Liver (tissue), 9 donors: ENCODE measurements around the gene RPL29. TPM values are rescaled to one million over a fixed set of nuclear protein-coding genes. Genes with fewer than 3 reads are reported as not detected.

Source experiments
- DNase-seq: peaks from one replicate; pipeline ENCODE4 v3.0.0-alpha.2; 2017; ENCODE audit warnings: low spot score
- H3K27ac ChIP-seq, 2 donors: one replicate each; pipeline ENCODE4 v1.7.0; 2013; ENCODE audit warnings: inconsistent platforms in 2 of 2, low read length in 2 of 2, control low read depth in 1 of 2, low read depth in 1 of 2, mild to moderate bottlenecking in 1 of 2
- H3K27me3 ChIP-seq, 4 donors: one replicate each; pipeline versions ENCODE4 v1.6.1 to v1.7.0; 2013; ENCODE audit warnings: low read length in 3 of 4, inconsistent platforms in 1 of 4, mild to moderate bottlenecking in 1 of 4, moderate library complexity in 1 of 4; ENCODE audit not compliant: control insufficient read depth in 4 of 4, insufficient read depth in 4 of 4
- H3K36me3 ChIP-seq, 4 donors: one replicate each; pipeline versions ENCODE4 v1.6.1 to v1.7.0; 2013; ENCODE audit warnings: low read length in 3 of 4, mild to moderate bottlenecking in 3 of 4, low read depth in 1 of 4, moderate library complexity in 1 of 4; ENCODE audit not compliant: control insufficient read depth in 4 of 4, insufficient read depth in 3 of 4
- H3K4me1 ChIP-seq, 4 donors: one replicate each; pipeline versions ENCODE4 v1.6.1 to v1.7.0; 2013; ENCODE audit warnings: low read length in 3 of 4, mild to moderate bottlenecking in 3 of 4, moderate library complexity in 1 of 4; ENCODE audit not compliant: control insufficient read depth in 4 of 4, insufficient read depth in 4 of 4
- H3K4me3 ChIP-seq, 3 donors: one replicate each; pipeline versions ENCODE4 v1.6.1 to v1.7.0; 2013; ENCODE audit warnings: low read length in 3 of 3, control low read depth in 1 of 3, low read depth in 1 of 3, mild to moderate bottlenecking in 1 of 3
- H3K9ac ChIP-seq, 2 donors: one replicate each; pipeline ENCODE4 v1.7.0; 2013; ENCODE audit warnings: low read length in 2 of 2, mild to moderate bottlenecking in 2 of 2, moderate library complexity in 2 of 2, control low read depth in 1 of 2, low read depth in 1 of 2
- H3K9me3 ChIP-seq, 4 donors: one replicate each; pipeline versions ENCODE4 v1.6.1 to v1.7.0; 2013; ENCODE audit warnings: low read length in 3 of 4; ENCODE audit not compliant: control insufficient read depth in 4 of 4
- EGR1 ChIP-seq, 2 donors: IDR thresholded peaks; 2 replicates each; pipeline ENCODE4 v1.6.1; 2016 to 2018; ENCODE audit warnings: antibody characterized with exemption in 2 of 2, low read depth in 2 of 2
- FOXA2 ChIP-seq: IDR thresholded peaks from 2 replicates; pipeline ENCODE4 v1.6.1; 2016; ENCODE audit warnings: antibody characterized with exemption
- GABPA ChIP-seq, 2 donors: IDR thresholded peaks in 1 of 2; conservative IDR thresholded peaks in 1 of 2; 2 replicates each; pipeline ENCODE4 v1.6.1; 2016; ENCODE audit warnings: antibody characterized with exemption in 2 of 2, mild to moderate bottlenecking in 1 of 2, moderate library complexity in 1 of 2
- HNF4A ChIP-seq, 2 donors: conservative IDR thresholded peaks; 2 replicates each; pipeline ENCODE4 v1.6.1; 2016; ENCODE audit warnings: antibody characterized with exemption in 2 of 2, mild to moderate bottlenecking in 2 of 2
- HNF4G ChIP-seq: IDR thresholded peaks from 2 replicates; pipeline ENCODE4 v1.6.1; 2016; ENCODE audit warnings: antibody characterized with exemption
- JUND ChIP-seq, 2 donors: IDR thresholded peaks; 2 replicates each; pipeline ENCODE4 v1.6.1; 2016; ENCODE audit warnings: antibody characterized with exemption in 2 of 2
- MAX ChIP-seq: IDR thresholded peaks from 2 replicates; pipeline ENCODE4 v1.6.1; 2016; ENCODE audit warnings: antibody characterized with exemption
- NR2F2 ChIP-seq: IDR thresholded peaks from 2 replicates; pipeline ENCODE4 v1.6.1; 2016; ENCODE audit warnings: antibody characterized with exemption
- RAD21 ChIP-seq, 2 donors: IDR thresholded peaks; 2 replicates each; pipeline ENCODE4 v1.6.1; 2016; ENCODE audit warnings: antibody characterized with exemption in 2 of 2, mild to moderate bottlenecking in 2 of 2
- REST ChIP-seq: IDR thresholded peaks from 2 replicates; pipeline ENCODE4 v1.6.1; 2016; ENCODE audit warnings: antibody characterized with exemption, mild to moderate bottlenecking
- SP1 ChIP-seq: IDR thresholded peaks from 2 replicates; pipeline ENCODE4 v1.6.1; 2018; ENCODE audit warnings: antibody characterized with exemption, mild to moderate bottlenecking
- TAF1 ChIP-seq: conservative IDR thresholded peaks from 2 replicates; pipeline ENCODE4 v1.6.1; 2016; ENCODE audit warnings: antibody characterized with exemption, mild to moderate bottlenecking
- YY1 ChIP-seq: IDR thresholded peaks from 2 replicates; pipeline ENCODE4 v1.6.1; 2016; ENCODE audit warnings: antibody characterized with exemption, mild to moderate bottlenecking
- WGBS: extraction: QIAGEN DNeasy Blood & Tissue Kit; methylation state at CpG from one replicate; pipeline ENCODE4 v1.1.7; 2013; 5-methylcytosine and 5-hydroxymethylcytosine counted together
- polyA plus RNA-seq, 2 donors: library from polyadenylated mRNA; stranded (reverse) in 1 of 2; unstranded in 1 of 2; fragments of 200-250 nt in 1 of 2; fragments of >200 nt in 1 of 2; fragmentation: Nextera tagmentation in 1 of 2; extraction: Ambion mirVana in 1 of 2; gene quantifications; one replicate each; pipeline versions ENCODE4 v1.2.1 to v1.2.3, GENCODE V29; 2013 to 2015
- total RNA-seq, 2 donors: library from RNA; depleted of rRNA; stranded (reverse); fragments of >200 nt; gene quantifications; one replicate each; pipeline ENCODE4 v1.2.3, GENCODE V29; 2014
- TF ChIP-seq, protein P1 (sequence below): IDR thresholded peaks from 2 replicates; pipeline ENCODE4 v1.6.1; 2016; ENCODE audit warnings: antibody characterized with exemption
- TF ChIP-seq, protein P2 (sequence below): fragments of 150-350 bp; IDR thresholded peaks from 2 replicates; pipeline ENCODE4 v1.5.1; 2017; ENCODE audit warnings: improper control_type of control experiment, low read depth, low read length; ENCODE audit not compliant: missing input control
- TF ChIP-seq, protein P3 (sequence below): IDR thresholded peaks from 2 replicates; pipeline ENCODE4 v1.6.1; 2016; ENCODE audit warnings: antibody characterized with exemption
- donor health status: healthy.
- donor health status: healthy.
- donor health status: healthy.
- donor health status: healthy.
- donor health status: healthy.

RPL29 gene
- total and polyA plus RNA-seq, 4 donors: 292 to 789 (median 388) TPM

- no peak for DNase-seq
- 97% methylated on average over 14 of the region's 14 CpGs for WGBS
- H3K27me3 ChIP-seq: no peaks in the 10 kb centered on the region
- peaks cover 0 to 30% (median 18%) of the 10 kb centered on the region in 4 donors for H3K36me3 ChIP-seq
- H3K4me1 ChIP-seq: peaks cover 5 to 21% (median 13%) of the 10 kb centered on the region in 4 donors
- TF ChIP-seq HNF4A (conservative IDR thresholded peaks at IDR 0.05) (no peak), MAX (no peak), EGR1 (IDR thresholded peaks at IDR 0.05; ENCODE audit: low read depth in 2 of 2) (no peak), JUND (IDR thresholded peaks at IDR 0.05) (no peak), NR2F2 (no peak), RAD21 (IDR thresholded peaks at IDR 0.05) (no peak), REST (no peak), HNF4G (no peak), SP1 (no peak), GABPA (IDR thresholded peaks at IDR 0.05 in 1 of 2, conservative IDR thresholded peaks at IDR 0.05 in 1 of 2) (no peak), TAF1 (no peak), YY1 (no peak), FOXA2 (no peak)
- TF ChIP-seq, protein P1, sequence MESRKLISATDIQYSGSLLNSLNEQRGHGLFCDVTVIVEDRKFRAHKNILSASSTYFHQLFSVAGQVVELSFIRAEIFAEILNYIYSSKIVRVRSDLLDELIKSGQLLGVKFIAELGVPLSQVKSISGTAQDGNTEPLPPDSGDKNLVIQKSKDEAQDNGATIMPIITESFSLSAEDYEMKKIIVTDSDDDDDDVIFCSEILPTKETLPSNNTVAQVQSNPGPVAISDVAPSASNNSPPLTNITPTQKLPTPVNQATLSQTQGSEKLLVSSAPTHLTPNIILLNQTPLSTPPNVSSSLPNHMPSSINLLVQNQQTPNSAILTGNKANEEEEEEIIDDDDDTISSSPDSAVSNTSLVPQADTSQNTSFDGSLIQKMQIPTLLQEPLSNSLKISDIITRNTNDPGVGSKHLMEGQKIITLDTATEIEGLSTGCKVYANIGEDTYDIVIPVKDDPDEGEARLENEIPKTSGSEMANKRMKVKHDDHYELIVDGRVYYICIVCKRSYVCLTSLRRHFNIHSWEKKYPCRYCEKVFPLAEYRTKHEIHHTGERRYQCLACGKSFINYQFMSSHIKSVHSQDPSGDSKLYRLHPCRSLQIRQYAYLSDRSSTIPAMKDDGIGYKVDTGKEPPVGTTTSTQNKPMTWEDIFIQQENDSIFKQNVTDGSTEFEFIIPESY: no peak
- TF ChIP-seq, protein P2, sequence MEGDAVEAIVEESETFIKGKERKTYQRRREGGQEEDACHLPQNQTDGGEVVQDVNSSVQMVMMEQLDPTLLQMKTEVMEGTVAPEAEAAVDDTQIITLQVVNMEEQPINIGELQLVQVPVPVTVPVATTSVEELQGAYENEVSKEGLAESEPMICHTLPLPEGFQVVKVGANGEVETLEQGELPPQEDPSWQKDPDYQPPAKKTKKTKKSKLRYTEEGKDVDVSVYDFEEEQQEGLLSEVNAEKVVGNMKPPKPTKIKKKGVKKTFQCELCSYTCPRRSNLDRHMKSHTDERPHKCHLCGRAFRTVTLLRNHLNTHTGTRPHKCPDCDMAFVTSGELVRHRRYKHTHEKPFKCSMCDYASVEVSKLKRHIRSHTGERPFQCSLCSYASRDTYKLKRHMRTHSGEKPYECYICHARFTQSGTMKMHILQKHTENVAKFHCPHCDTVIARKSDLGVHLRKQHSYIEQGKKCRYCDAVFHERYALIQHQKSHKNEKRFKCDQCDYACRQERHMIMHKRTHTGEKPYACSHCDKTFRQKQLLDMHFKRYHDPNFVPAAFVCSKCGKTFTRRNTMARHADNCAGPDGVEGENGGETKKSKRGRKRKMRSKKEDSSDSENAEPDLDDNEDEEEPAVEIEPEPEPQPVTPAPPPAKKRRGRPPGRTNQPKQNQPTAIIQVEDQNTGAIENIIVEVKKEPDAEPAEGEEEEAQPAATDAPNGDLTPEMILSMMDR: no peak
- TF ChIP-seq, protein P3, sequence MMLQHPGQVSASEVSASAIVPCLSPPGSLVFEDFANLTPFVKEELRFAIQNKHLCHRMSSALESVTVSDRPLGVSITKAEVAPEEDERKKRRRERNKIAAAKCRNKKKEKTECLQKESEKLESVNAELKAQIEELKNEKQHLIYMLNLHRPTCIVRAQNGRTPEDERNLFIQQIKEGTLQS: no peak
- H3K27ac ChIP-seq: no peak overlapping the region
- no peak overlapping the region for H3K9ac ChIP-seq
- H3K9me3 ChIP-seq: no peaks in the 10 kb centered on the region
- no peak overlapping the region for H3K4me3 ChIP-seq
These were observed 49.6 kb downstream of the RPL29 start for GRCh38 chr3:51945926-51946705.
